K562 (cell line): ENCODE measurements around the gene ARFRP1.

Experiments
- ATF4 ChIP-seq: fragments of 450-650 bp; formaldehyde crosslinking; IDR thresholded peaks from 2 replicates; pipeline ENCODE4 v1.4.0; 2022; ENCODE audit warnings: mild to moderate bottlenecking, moderate library complexity
- CTCF ChIP-seq, 3 experiments: IDR thresholded peaks in 2 of 3; conservative IDR thresholded peaks in 1 of 3; 2 replicates each; pipeline ENCODE4 v1.5.1; 2011 to 2012; ENCODE audit warnings: low read length in 3 of 3, mild to moderate bottlenecking in 3 of 3, control low read depth in 2 of 3, improper control_type of control experiment in 1 of 3, inconsistent platforms in 1 of 3, low read depth in 1 of 3, mixed read lengths in 1 of 3, moderate library complexity in 1 of 3; ENCODE audit not compliant: insufficient read depth in 2 of 3
- E2F1 ChIP-seq: sonication (generic); formaldehyde crosslinking; IDR thresholded peaks from 2 replicates; pipeline ENCODE4 v1.8.1; 2023; ENCODE audit warnings: mild to moderate bottlenecking, missing genetic modification reagents, moderate library complexity
- ERF ChIP-seq: fragments of 450-650 bp; formaldehyde crosslinking; IDR thresholded peaks from 2 replicates; pipeline ENCODE4 v1.4.0; 2020; ENCODE audit warnings: mild to moderate bottlenecking, mixed read lengths
- HDAC6 ChIP-seq: IDR thresholded peaks from 2 replicates; pipeline ENCODE4 v1.6.1; 2012; ENCODE audit warnings: low read depth, mild to moderate bottlenecking, control low read depth, inconsistent platforms, low read length, moderate library complexity
- LARP7 ChIP-seq: fragments of 450-650 bp; IDR thresholded peaks from 2 replicates; pipeline ENCODE4 v1.6.1; 2016
- MYBL2 ChIP-seq, 2 experiments: fragments of 450-650 bp in 1 of 2; sonication (generic) in 1 of 2; formaldehyde crosslinking in 1 of 2; IDR thresholded peaks; 2 replicates each; pipeline versions ENCODE4 v1.6.1 to v1.8.1; 2017 to 2022; ENCODE audit warnings: borderline replicate concordance in 1 of 2, inconsistent platforms in 1 of 2, low read depth in 1 of 2, mild to moderate bottlenecking in 1 of 2, missing genetic modification reagents in 1 of 2, moderate library complexity in 1 of 2
- POLR2A ChIP-seq: fragments of 450-650 bp; conservative IDR thresholded peaks from 2 replicates; pipeline ENCODE4 v1.6.1; 2016
- POLR2AphosphoS2 ChIP-seq: IDR thresholded peaks from 2 replicates; pipeline ENCODE4 v1.6.1; 2012; ENCODE audit warnings: low read length, improper control_type of control experiment
- RAD21 ChIP-seq, 2 experiments: fragments of 250-450 bp in 1 of 2; fragments of 450-650 bp in 1 of 2; sonication (Bioruptor Pico) in 1 of 2; formaldehyde crosslinking in 1 of 2; IDR thresholded peaks in 1 of 2; conservative IDR thresholded peaks in 1 of 2; 2 replicates each; pipeline versions ENCODE4 v1.4.0 to v1.8.0; 2020 to 2022; ENCODE audit warnings: mild to moderate bottlenecking in 2 of 2, moderate library complexity in 1 of 2
- REST ChIP-seq, 2 experiments: fragments of 450-650 bp; formaldehyde crosslinking in 1 of 2; IDR thresholded peaks; 2 replicates each; pipeline versions ENCODE4 v1.4.0 to v1.6.1; 2014 to 2020; ENCODE audit warnings: mild to moderate bottlenecking in 2 of 2, borderline replicate concordance in 1 of 2, low read depth in 1 of 2
- WHSC1 ChIP-seq: IDR thresholded peaks from one replicate; pipeline ENCODE4 v1.6.1; 2012; ENCODE audit warnings: low read length, control low read depth, inconsistent platforms
- ZNF3 ChIP-seq: fragments of 250-450 bp; sonication (Bioruptor Pico); IDR thresholded peaks from 2 replicates; pipeline ENCODE4 v1.5.0; 2021; ENCODE audit warnings: mild to moderate bottlenecking, moderate library complexity
- ZNF717 ChIP-seq: fragments of 250-450 bp; sonication (Bioruptor Pico); IDR thresholded peaks from 2 replicates; pipeline ENCODE4 v1.5.0; 2021

- TF ChIP-seq WHSC1 = no peak
- TF ChIP-seq ZNF717 = no peak
- TF ChIP-seq LARP7 = no peak
- no peak; the same call in 1 of the 2 replicates for TF ChIP-seq ERF (CRISPR knock-in tag)
- TF ChIP-seq POLR2AphosphoS2 = no peak
- TF ChIP-seq ZNF3 (CRISPR knock-in tag) = no peak
- TF ChIP-seq HDAC6 = no peak
- TF ChIP-seq RAD21 (CRISPR knock-in tag; conservative IDR thresholded peaks at IDR 0.05 in 1 of 2, IDR thresholded peaks at IDR 0.05 in 1 of 2) = no peak
- TF ChIP-seq ATF4 (CRISPR knock-in tag) = no peak
- no peak for TF ChIP-seq CTCF (IDR thresholded peaks at IDR 0.05 in 2 of 3, conservative IDR thresholded peaks at IDR 0.05 in 1 of 3; ENCODE audit: insufficient read depth in 2 of 3, low read depth in 1 of 3, low read length in 3 of 3)
- TF ChIP-seq MYBL2 (IDR thresholded peaks at IDR 0.05; ENCODE audit: low read depth) = no peak
- no peak for TF ChIP-seq MYBL2 (CRISPR knock-in tag; IDR thresholded peaks at IDR 0.05; ENCODE audit: borderline replicate concordance)
- no peak for TF ChIP-seq POLR2A
- no peak for TF ChIP-seq REST (IDR thresholded peaks at IDR 0.05; ENCODE audit: borderline replicate concordance)
- TF ChIP-seq REST (CRISPR knock-in tag; IDR thresholded peaks at IDR 0.05; ENCODE audit: low read depth) = no peak
- TF ChIP-seq E2F1 = no peak
Measured at GRCh38 chr20:63686492-63687321, 21.1 kb downstream of the ARFRP1 start.
